A673 (cell line): Measurements from ENCODE around the gene SELENON. TPM values are rescaled to one million over a fixed set of nuclear protein-coding genes. Genes with fewer than 3 reads are reported as not detected.

Experiments used
- BruUV-seq: library from RNA; stranded (reverse); fragments of 400-500 nt; replicated peaks from 2 replicates; lab custom pipeline; 2021; lab: Mats Ljungman, UMichigan
- CTCF ChIA-PET: fragments of 300-600 bp; sonication (Branson Sonifier 250); formaldehyde crosslinking; loops from one replicate; lab custom pipeline; 2022; ENCODE audit warnings: antibody characterized with exemption; lab: Charles Lee
- POLR2A ChIA-PET: fragments of 300-600 bp; sonication (Branson Sonifier 250); formaldehyde crosslinking; loops from one replicate; lab custom pipeline; 2022; ENCODE audit warnings: antibody characterized with exemption; ENCODE audit not compliant: low non-redundant PET; lab: Charles Lee
- DNase-seq: peaks from one replicate; pipeline ENCODE4 v3.0.0-alpha.2; 2015; ENCODE audit warnings: low spot score
- H3K27ac ChIP-seq: fragments of 200-600 bp; sonication (generic); 2 replicates; pipeline ENCODE4 v1.5.1; 2016; ENCODE audit warnings: mixed run types, low read depth, mild to moderate bottlenecking, mixed read lengths, antibody characterized with exemption, low read length; ENCODE audit not compliant: poor library complexity, severe bottlenecking
- H3K27me3 ChIP-seq: fragments of 200-600 bp; sonication (generic); replicated peaks from 2 replicates; pipeline ENCODE4 v1.6.1; 2017; ENCODE audit warnings: mixed run types, low read depth, mild to moderate bottlenecking, mixed read lengths, antibody characterized with exemption, low read length; ENCODE audit not compliant: insufficient read depth, poor library complexity
- H3K36me3 ChIP-seq: fragments of 200-600 bp; sonication (generic); 2 replicates; pipeline ENCODE4 v1.6.1; 2016; ENCODE audit warnings: mixed run types, mild to moderate bottlenecking, mixed read lengths, antibody characterized with exemption, low read length; ENCODE audit not compliant: insufficient read depth, poor library complexity, severe bottlenecking
- H3K4me1 ChIP-seq: fragments of 200-600 bp; sonication (generic); 2 replicates; pipeline ENCODE4 v1.6.1; 2017; ENCODE audit warnings: mixed run types, mild to moderate bottlenecking, mixed read lengths, antibody characterized with exemption, low read length; ENCODE audit not compliant: insufficient read depth, poor library complexity, severe bottlenecking
- H3K4me3 ChIP-seq: fragments of 200-600 bp; sonication (generic); 2 replicates; pipeline ENCODE4 v1.5.1; 2016; ENCODE audit warnings: low read depth, mixed run types, mild to moderate bottlenecking, mixed read lengths, low read length; ENCODE audit not compliant: poor library complexity, severe bottlenecking
- H3K9me3 ChIP-seq: fragments of 200-600 bp; sonication (generic); 2 replicates; pipeline ENCODE4 v1.6.1; 2016; ENCODE audit warnings: mixed run types, low read depth, mild to moderate bottlenecking, mixed read lengths, antibody characterized with exemption, low read length; ENCODE audit not compliant: poor library complexity, severe bottlenecking
- EZH2 ChIP-seq: fragments of 200-600 bp; sonication (generic); IDR thresholded peaks from 2 replicates; pipeline ENCODE4 v1.6.1; 2017; ENCODE audit warnings: borderline replicate concordance, low read depth, mild to moderate bottlenecking, mixed read lengths, antibody characterized with exemption, low read length; ENCODE audit not compliant: poor library complexity, severe bottlenecking
- intact Hi-C: fragments of 100-400 bp; cut with micrococcal nuclease; formaldehyde crosslinking; loops from one replicate; pipeline ENCODE4 v1.10.0; 2022; ENCODE audit not compliant: unreplicated experiment
- total RNA-seq: library from RNA; stranded (reverse); gene quantifications from 2 replicates; pipeline ENCODE4 v1.2.3, GENCODE V29; 2021
- TF ChIP-seq, protein P1 (sequence below): fragments of 300-800, 200-600 bp; sonication (generic); conservative IDR thresholded peaks from 2 replicates; pipeline ENCODE4 v1.5.1; 2017; ENCODE audit warnings: low read depth, mild to moderate bottlenecking, antibody characterized with exemption, low read length, moderate library complexity, mixed read lengths

Gene SELENON
- total RNA-seq, 1 experiment from 2014 or later = 50.4 TPM

GRCh38 chr1:25757151-25757845, 42.7 kb upstream of the SELENON start:
- BruUV-seq = no TSS peak
- POLR2A ChIA-PET = no interaction called here
- Histone ChIP-seq H3K4me3 (no peak overlapping the region), H3K9me3 (no peaks in the 10 kb centered on the region), H3K36me3 (no peaks in the 10 kb centered on the region), H3K27ac (no peak overlapping the region), H3K27me3 (no peaks in the 10 kb centered on the region), H3K4me1 (no peaks in the 10 kb centered on the region)
- intact Hi-C loops = no loop called here
- no peak for DNase-seq
- CTCF ChIA-PET = no interaction called here
- TF ChIP-seq, protein P1, sequence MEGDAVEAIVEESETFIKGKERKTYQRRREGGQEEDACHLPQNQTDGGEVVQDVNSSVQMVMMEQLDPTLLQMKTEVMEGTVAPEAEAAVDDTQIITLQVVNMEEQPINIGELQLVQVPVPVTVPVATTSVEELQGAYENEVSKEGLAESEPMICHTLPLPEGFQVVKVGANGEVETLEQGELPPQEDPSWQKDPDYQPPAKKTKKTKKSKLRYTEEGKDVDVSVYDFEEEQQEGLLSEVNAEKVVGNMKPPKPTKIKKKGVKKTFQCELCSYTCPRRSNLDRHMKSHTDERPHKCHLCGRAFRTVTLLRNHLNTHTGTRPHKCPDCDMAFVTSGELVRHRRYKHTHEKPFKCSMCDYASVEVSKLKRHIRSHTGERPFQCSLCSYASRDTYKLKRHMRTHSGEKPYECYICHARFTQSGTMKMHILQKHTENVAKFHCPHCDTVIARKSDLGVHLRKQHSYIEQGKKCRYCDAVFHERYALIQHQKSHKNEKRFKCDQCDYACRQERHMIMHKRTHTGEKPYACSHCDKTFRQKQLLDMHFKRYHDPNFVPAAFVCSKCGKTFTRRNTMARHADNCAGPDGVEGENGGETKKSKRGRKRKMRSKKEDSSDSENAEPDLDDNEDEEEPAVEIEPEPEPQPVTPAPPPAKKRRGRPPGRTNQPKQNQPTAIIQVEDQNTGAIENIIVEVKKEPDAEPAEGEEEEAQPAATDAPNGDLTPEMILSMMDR = no peak
- no peak for TF ChIP-seq EZH2

- H3K4me3 ChIP-seq = no peak overlapping the region
- H3K27me3 ChIP-seq = no peaks in the 10 kb centered on the region
- TF ChIP-seq, protein P1 = no peak
- TF ChIP-seq EZH2 = no peak
- no peak overlapping the region for H3K27ac ChIP-seq
- H3K9me3 ChIP-seq = no peaks in the 10 kb centered on the region
- no peaks in the 10 kb centered on the region for H3K4me1 ChIP-seq
- H3K36me3 ChIP-seq = no peaks in the 10 kb centered on the region
- POLR2A ChIA-PET = no interaction called here
- CTCF ChIA-PET = no interaction called here
- intact Hi-C loops = no loop called here
- no peak for DNase-seq
- no TSS peak for BruUV-seq
These were observed 42.2 kb upstream of the SELENON start for GRCh38 chr1:25757846-25758185.

GRCh38 chr1:25758466-25759070, 41.4 kb upstream of the SELENON start:
- CTCF ChIA-PET = no interaction called here

More at GRCh38 chr1:25758466-25759070, 41.4 kb upstream of the SELENON start:
- intact Hi-C loops = no loop called here
- POLR2A ChIA-PET = no interaction called here
- no TSS peak for BruUV-seq
- Histone ChIP-seq H3K36me3 (no peaks in the 10 kb centered on the region), H3K4me3 (no peak overlapping the region), H3K9me3 (no peaks in the 10 kb centered on the region), H3K27me3 (no peaks in the 10 kb centered on the region), H3K4me1 (no peaks in the 10 kb centered on the region), H3K27ac (no peak overlapping the region)
- TF ChIP-seq, protein P1 = no peak
- TF ChIP-seq EZH2 = no peak
- no peak for DNase-seq
